EL (cell line): ENCODE data around the gene DTNB.

Experiments
- DNase-seq: peaks from one replicate; pipeline ENCODE4 v3.0.0-alpha.2; 2016

Gene DTNB

GRCh38 chr2:25337276-25337675 is 336.1 kb downstream of the DTNB start:
- no peak for DNase-seq

GRCh38 chr2:25336383-25336841 is 337.0 kb downstream of the DTNB start:
- no peak for DNase-seq

GRCh38 chr2:25335971-25336370 is 337.4 kb downstream of the DTNB start:
- DNase-seq, result no peak

GRCh38 chr2:25335204-25335603 is 338.2 kb downstream of the DTNB start:
- DNase-seq, result no peak

GRCh38 chr2:25334482-25334881 is 338.9 kb downstream of the DTNB start:
- DNase-seq, result no peak

GRCh38 chr2:25333981-25334380 is 339.4 kb downstream of the DTNB start:
- no peak for DNase-seq

- no peak for DNase-seq
Measured at GRCh38 chr2:25332571-25332970, 340.8 kb downstream of the DTNB start.

GRCh38 chr2:25331686-25332365 is 341.6 kb downstream of the DTNB start:
- no peak for DNase-seq

GRCh38 chr2:25330937-25331336 is 342.4 kb downstream of the DTNB start:
- no peak for DNase-seq

- DNase-seq, result no peak
Measured at GRCh38 chr2:25330273-25330672, 343.1 kb downstream of the DTNB start.

GRCh38 chr2:25328152-25329085 is 345.0 kb downstream of the DTNB start:
- DNase-seq, result no peak
